Lower leg skin (tissue), 3 donors: ENCODE measurements around the gene SLC7A9.

ENCODE experiments used
- CTCF ChIP-seq, 3 donors: fragments of 450-650 bp; IDR thresholded peaks; one replicate each; pipeline ENCODE4 v1.5.1; 2016; ENCODE audit warnings: antibody characterized with exemption in 3 of 3, mild to moderate bottlenecking in 3 of 3, moderate library complexity in 2 of 3
- POLR2A ChIP-seq, 2 donors: fragments of 450-650 bp; IDR thresholded peaks; one replicate each; pipeline ENCODE4 v1.6.1; 2016 to 2017; ENCODE audit warnings: antibody characterized with exemption in 2 of 2, mild to moderate bottlenecking in 1 of 2, moderate library complexity in 1 of 2

- TF ChIP-seq CTCF (IDR thresholded peaks at IDR 0.05) (no peak), POLR2A (IDR thresholded peaks at IDR 0.05) (no peak)
Measured at GRCh38 chr19:32809754-32810153, 59.8 kb downstream of the SLC7A9 start.
